ENCODE data around the gene CAV1.

CAV1 gene

DNA sequence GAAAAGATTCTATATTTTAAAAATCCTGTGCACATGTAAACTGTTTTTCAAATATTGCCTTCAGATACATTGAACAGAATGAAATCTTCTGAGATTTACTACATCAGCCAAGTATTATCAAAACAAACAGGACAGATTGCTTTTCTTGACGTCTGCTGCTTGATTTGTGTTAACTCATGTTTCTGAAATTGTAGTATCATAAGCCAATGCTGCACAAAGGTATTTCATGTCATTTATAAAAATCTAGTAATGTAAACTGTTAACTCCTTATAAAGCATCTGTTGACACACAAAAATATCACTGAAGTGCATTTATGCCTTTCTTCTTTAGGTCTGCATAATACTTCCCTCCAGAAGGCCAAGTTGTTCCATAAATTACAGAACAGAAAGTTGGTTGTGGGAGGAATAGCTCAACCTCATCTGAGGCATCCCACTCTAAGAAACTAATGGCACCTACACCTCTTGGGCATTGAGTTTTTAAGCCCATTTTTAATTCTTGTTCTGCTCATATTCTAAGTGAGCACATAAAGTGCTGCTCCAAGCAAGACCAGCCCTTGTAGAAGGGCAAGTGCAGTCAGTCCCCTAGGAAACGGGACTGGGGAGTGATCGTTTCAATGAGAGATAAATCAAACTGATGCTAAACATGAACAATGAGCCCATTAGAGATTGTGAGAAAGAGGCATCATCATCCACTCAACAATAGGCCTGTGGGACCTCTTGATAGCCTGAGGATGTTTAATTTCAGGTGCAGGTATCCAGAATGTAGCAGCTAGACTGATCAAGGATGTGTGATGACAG lies 28.5 kb downstream of the CAV1 start:
- Histone ChIP-seq H3K9me3 (ENCODE audit: control insufficient read depth, low read length) (no peaks in the 10 kb centered on the region), H3K4me3 (ENCODE audit: low read length) (no peak overlapping the region), H3K36me3 (ENCODE audit: control insufficient read depth, insufficient read depth, low read length) (no peaks in the 10 kb centered on the region), H3K9ac (ENCODE audit: low read length) (no peak overlapping the region), H3K4me1 (ENCODE audit: control insufficient read depth, insufficient read depth, low read length) (no peaks in the 10 kb centered on the region), H3K27me3 (ENCODE audit: control insufficient read depth, insufficient read depth, low read length) (no peaks in the 10 kb centered on the region)

DNA sequence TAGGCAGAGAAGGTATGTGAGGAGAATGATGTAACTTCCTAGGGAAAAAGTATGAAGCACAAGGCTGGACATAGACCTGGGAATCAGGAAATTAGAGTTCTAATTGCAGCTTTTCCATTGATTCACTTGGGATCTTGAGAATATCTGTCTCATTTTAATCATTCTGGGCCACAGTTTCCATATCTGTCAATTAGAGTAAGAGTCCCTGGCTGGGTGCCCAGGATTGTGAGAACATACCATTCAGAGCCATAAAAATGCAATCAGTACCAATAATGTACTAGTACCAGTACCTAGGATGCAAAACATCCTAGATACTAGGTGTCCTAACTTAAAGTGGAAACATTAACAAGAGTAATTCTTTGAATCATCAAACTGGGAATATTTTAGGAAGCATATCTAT lies 29.6 kb downstream of the CAV1 start:
- Histone ChIP-seq H3K9ac (ENCODE audit: low read length) (no peak overlapping the region), H3K4me1 (ENCODE audit: control insufficient read depth, insufficient read depth, low read length) (no peaks in the 10 kb centered on the region), H3K9me3 (ENCODE audit: control insufficient read depth, low read length) (no peaks in the 10 kb centered on the region), H3K36me3 (ENCODE audit: control insufficient read depth, insufficient read depth, low read length) (no peaks in the 10 kb centered on the region), H3K4me3 (ENCODE audit: low read length) (no peak overlapping the region), H3K27me3 (ENCODE audit: control insufficient read depth, insufficient read depth, low read length) (no peaks in the 10 kb centered on the region)

DNA sequence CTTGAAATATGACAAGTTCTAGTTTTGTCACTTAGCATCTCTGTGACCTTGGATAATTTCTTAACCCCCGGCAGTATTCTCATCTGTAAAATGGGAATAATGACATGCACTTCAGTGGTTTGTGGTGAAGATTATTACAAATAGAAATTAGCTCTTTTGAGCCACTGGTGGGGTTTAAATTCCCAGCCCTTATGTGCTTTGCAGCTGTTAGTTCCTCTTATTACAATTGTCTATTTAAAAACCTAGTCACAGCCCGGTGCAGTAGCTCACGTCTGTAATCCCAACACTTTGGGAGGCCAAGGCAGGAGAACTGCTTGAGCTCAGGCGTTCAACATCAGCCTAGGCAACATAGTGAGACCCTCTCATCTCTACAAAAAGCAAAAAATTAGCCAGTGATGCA lies 30.1 kb downstream of the CAV1 start:
- Histone ChIP-seq H3K36me3 (ENCODE audit: control insufficient read depth, insufficient read depth, low read length) (no peaks in the 10 kb centered on the region), H3K9ac (ENCODE audit: low read length) (no peak overlapping the region), H3K4me3 (ENCODE audit: low read length) (no peak overlapping the region), H3K4me1 (ENCODE audit: control insufficient read depth, insufficient read depth, low read length) (no peaks in the 10 kb centered on the region), H3K9me3 (ENCODE audit: control insufficient read depth, low read length) (no peaks in the 10 kb centered on the region), H3K27me3 (ENCODE audit: control insufficient read depth, insufficient read depth, low read length) (no peaks in the 10 kb centered on the region)

DNA sequence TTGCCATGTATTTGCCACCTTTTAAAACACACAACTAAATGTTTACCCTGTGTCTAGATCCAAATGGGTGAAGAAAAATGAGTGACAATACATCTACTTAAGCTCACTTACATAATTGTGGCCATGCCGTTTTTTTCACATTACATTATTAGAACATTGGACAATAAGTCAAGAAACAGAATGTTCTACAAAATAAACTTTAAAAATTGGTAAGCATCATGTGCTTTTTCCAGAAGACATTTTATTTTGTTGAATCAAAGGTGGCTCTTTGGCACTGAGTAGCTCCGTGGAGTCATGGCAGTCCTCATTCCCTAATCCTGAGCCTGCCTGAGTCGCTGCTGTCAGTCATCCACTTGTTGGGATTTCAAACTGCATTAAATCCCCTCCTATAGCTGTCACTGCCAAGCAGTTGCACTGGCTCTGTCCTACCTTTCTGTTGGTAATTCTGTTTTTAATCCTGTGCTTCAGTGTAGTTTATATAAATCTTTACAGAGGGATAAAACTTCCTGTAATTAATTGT lies 32.3 kb downstream of the CAV1 start:
- H3K9ac ChIP-seq (ENCODE audit: low read length) = no peak overlapping the region
- H3K9me3 ChIP-seq (ENCODE audit: control insufficient read depth, low read length) = no peaks in the 10 kb centered on the region
- no peaks in the 10 kb centered on the region for H3K4me1 ChIP-seq (ENCODE audit: control insufficient read depth, insufficient read depth, low read length)
- H3K4me3 ChIP-seq (ENCODE audit: low read length) = no peak overlapping the region
- no peaks in the 10 kb centered on the region for H3K36me3 ChIP-seq (ENCODE audit: control insufficient read depth, insufficient read depth, low read length)
- no peaks in the 10 kb centered on the region for H3K27me3 ChIP-seq (ENCODE audit: control insufficient read depth, insufficient read depth, low read length)

DNA sequence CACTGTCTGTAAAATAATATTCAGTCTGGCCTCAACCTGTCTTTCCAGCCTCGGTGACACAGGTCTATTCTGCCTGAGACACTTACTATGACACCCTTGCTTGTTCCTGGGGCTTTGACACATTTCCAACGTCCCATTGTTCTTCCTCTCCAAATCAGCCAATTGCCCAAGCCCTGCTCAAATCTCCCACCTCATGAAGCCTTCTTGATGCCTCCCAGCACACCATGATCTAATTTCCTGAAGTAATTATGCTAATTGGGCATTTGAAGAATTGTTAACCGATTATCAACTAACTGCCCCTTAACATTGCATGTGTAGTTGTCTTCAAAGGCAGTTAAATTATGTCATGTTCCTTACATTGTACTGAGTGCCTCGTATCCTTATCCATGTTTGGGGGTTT lies 33.1 kb downstream of the CAV1 start:
- H3K9me3 ChIP-seq (ENCODE audit: control insufficient read depth, low read length) = no peaks in the 10 kb centered on the region
- H3K27me3 ChIP-seq (ENCODE audit: control insufficient read depth, insufficient read depth, low read length) = no peaks in the 10 kb centered on the region
- no peaks in the 10 kb centered on the region for H3K4me1 ChIP-seq (ENCODE audit: control insufficient read depth, insufficient read depth, low read length)
- no peaks in the 10 kb centered on the region for H3K36me3 ChIP-seq (ENCODE audit: control insufficient read depth, insufficient read depth, low read length)
- H3K9ac ChIP-seq (ENCODE audit: low read length) = no peak overlapping the region
- H3K4me3 ChIP-seq (ENCODE audit: low read length) = no peak overlapping the region

DNA sequence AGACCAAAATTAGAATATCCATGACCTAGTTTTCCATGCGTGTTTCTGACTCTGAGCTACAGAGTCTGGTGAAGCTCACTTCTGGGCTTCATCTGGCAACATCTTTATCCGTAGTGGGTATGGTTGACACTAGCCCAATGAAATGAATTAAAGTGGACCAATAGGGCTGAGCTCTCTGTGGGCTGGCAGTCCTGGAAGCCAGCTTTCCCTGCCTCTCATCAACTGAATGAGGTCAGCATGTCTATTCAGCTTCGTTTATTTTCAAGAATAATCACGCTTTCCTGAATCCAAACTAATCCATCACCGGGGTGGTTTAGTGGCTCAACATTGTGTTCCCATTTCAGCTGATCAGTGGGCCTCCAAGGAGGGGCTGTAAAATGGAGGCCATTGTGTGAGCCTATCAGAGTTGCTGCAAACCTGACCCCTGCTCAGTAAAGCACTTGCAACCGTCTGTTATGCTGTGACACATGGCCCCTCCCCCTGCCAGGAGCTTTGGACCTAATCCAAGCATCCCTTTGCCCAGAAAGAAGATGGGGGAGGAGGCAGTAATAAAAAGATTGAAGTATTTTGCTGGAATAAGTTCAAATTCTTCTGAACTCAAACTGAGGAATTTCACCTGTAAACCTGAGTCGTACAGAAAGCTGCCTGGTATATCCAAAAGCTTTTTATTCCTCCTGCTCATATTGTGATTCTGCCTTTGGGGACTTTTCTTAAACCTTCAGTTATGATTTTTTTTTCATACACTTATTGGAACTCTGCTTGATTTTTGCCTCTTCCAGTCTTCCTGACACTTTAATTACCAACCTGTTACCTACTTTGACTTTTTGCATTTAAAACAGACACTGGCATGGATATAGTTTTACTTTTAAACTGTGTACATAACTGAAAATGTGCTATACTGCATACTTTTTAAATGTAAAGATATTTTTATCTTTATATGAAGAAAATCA lies 35.5 kb downstream of the CAV1 start:
- Histone ChIP-seq H3K27me3 (ENCODE audit: control insufficient read depth, insufficient read depth, low read length) (no peaks in the 10 kb centered on the region), H3K4me3 (ENCODE audit: low read length) (no peak overlapping the region), H3K9me3 (ENCODE audit: control insufficient read depth, low read length) (no peaks in the 10 kb centered on the region), H3K4me1 (ENCODE audit: control insufficient read depth, insufficient read depth, low read length) (no peaks in the 10 kb centered on the region), H3K36me3 (ENCODE audit: control insufficient read depth, insufficient read depth, low read length) (no peaks in the 10 kb centered on the region), H3K9ac (ENCODE audit: low read length) (no peak overlapping the region)

DNA sequence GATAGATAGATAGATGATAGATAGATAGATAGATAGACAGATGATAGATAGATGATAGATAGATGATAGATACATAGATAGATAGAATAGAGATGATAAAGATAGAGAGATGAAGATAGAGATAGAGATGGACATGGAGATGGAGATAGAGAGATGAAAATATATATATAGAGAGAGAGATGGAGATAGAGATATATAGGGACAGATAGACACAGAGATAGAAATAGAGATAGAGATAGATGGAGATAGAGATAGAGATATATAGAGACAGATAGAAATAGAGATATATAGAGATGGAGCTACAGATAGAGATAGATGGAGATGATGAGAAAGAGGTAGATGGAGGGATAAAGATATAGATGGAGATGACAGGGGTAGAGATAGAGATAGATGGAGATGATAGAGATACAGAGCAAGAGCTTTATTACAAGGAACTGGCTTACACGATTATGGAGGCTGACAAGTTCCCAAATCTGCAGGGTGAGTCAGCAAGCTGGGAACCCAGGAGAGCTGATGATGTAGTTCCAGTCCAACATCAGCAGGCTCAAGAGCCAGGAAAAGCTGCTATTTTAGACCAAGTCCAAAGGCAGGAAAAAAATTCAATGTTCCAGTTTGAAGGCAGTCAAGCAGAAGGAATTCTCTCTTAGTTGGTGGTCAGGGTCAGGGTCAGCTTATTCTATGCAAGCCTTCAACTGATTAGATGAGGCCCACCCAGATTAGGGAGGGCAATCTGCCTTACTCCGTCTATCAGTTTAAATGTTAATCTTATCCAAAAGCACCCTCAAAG lies 37.1 kb downstream of the CAV1 start:
- Histone ChIP-seq H3K9me3 (ENCODE audit: control insufficient read depth, low read length) (no peaks in the 10 kb centered on the region), H3K36me3 (ENCODE audit: control insufficient read depth, insufficient read depth, low read length) (no peaks in the 10 kb centered on the region), H3K27me3 (ENCODE audit: control insufficient read depth, insufficient read depth, low read length) (no peaks in the 10 kb centered on the region), H3K4me3 (ENCODE audit: low read length) (no peak overlapping the region), H3K4me1 (ENCODE audit: control insufficient read depth, insufficient read depth, low read length) (no peaks in the 10 kb centered on the region), H3K9ac (ENCODE audit: low read length) (no peak overlapping the region)

DNA sequence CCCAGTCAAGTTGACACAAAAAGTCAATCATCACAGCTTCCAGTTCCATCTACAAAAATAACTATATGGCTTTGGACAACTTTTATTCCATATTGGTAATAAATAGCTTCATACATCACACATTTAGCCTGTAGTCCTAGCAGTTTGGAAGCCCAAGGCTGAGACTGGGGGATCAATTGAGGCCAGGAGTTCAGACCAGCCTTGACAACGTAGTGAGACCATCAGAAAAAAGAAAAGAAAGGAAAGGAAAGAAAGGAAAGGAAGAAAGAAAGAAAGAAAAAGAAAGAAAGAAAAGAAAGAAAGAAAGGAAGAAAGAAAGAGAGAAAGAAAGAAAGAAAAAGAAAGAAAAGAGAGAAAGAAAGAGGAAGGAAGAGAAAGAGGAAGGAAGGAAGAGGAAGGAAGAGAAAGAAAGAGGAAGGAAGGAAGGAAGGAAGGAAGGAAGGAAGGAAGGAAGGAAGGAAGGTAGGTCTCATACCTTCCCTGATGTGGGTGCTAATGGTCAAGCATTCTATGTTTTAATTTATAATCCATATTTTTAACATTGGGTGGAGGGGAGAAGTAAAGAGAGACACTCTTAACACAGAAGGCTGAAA lies 37.8 kb downstream of the CAV1 start:
- H3K27me3 ChIP-seq (ENCODE audit: control insufficient read depth, insufficient read depth, low read length) = no peaks in the 10 kb centered on the region
- H3K4me1 ChIP-seq (ENCODE audit: control insufficient read depth, insufficient read depth, low read length) = no peaks in the 10 kb centered on the region
- no peak overlapping the region for H3K4me3 ChIP-seq (ENCODE audit: low read length)
- no peak overlapping the region for H3K9ac ChIP-seq (ENCODE audit: low read length)
- H3K9me3 ChIP-seq (ENCODE audit: control insufficient read depth, low read length) = no peaks in the 10 kb centered on the region
- H3K36me3 ChIP-seq (ENCODE audit: control insufficient read depth, insufficient read depth, low read length) = no peaks in the 10 kb centered on the region

DNA sequence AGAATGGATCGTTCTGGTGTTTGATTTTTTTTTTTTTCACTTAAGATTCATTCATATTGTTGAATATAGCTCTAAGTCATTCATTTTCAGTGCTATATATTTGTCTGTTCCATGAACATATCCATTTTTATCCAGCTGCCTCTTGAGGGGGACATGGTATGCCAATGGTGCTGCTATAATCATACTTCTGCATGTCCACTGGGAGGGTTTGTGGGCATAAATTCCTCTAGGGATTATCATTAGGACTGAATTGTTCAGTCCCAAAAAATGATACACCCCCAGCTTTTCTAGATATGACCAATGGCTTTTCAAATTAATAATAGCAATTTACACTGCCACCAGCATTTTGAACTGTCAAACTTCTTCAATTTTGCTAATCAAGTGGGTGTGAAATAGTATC lies 41.1 kb downstream of the CAV1 start:
- Histone ChIP-seq H3K4me3 (ENCODE audit: low read length) (no peak overlapping the region), H3K9ac (ENCODE audit: low read length) (no peak overlapping the region), H3K27me3 (ENCODE audit: control insufficient read depth, insufficient read depth, low read length) (no peaks in the 10 kb centered on the region), H3K9me3 (ENCODE audit: control insufficient read depth, low read length) (no peaks in the 10 kb centered on the region), H3K4me1 (ENCODE audit: control insufficient read depth, insufficient read depth, low read length) (no peaks in the 10 kb centered on the region), H3K36me3 (ENCODE audit: control insufficient read depth, insufficient read depth, low read length) (no peaks in the 10 kb centered on the region)

DNA sequence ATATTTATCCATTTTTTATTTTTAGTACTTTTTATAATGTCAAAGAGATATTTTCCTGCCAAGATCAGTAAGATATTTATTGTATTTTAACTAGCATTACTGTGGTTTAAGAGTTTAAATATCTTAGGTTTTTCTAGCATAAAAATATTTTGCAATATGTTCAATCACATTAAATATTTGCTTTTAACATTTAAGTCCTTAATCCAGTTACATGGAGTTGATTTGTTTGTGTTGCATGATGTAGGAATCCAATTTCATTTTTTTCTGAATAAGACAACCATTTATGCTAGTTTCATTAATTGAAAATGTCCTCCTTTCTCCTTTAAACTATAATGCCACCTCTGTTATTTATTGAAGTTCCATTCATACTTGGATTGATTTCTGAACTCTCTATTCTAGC lies 41.8 kb downstream of the CAV1 start:
- Histone ChIP-seq H3K36me3 (ENCODE audit: control insufficient read depth, insufficient read depth, low read length) (no peaks in the 10 kb centered on the region), H3K4me1 (ENCODE audit: control insufficient read depth, insufficient read depth, low read length) (no peaks in the 10 kb centered on the region), H3K27me3 (ENCODE audit: control insufficient read depth, insufficient read depth, low read length) (no peaks in the 10 kb centered on the region), H3K9ac (ENCODE audit: low read length) (no peak overlapping the region), H3K9me3 (ENCODE audit: control insufficient read depth, low read length) (no peaks in the 10 kb centered on the region), H3K4me3 (ENCODE audit: low read length) (no peak overlapping the region)

DNA sequence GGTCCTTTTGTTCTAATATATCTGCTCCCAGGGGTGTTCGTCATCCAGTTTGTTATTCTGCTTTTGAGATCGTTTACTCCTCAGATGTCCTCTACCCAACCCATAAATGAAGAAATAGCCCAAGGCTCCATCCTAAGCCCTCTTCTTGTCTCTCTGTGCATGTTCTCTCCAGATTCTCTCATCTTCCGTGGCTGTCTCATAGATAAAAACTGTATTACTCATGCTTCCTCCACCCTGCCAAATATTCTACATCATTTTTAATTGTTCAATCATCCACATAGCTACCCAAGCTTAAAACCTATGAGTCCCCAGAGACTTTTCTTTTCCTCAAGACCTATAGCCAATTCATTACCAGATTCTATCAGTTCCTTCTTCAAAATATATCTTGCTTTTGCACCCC lies 44.9 kb downstream of the CAV1 start:
- Histone ChIP-seq H3K27me3 (ENCODE audit: control insufficient read depth, insufficient read depth, low read length) (no peaks in the 10 kb centered on the region), H3K4me3 (ENCODE audit: low read length) (no peak overlapping the region), H3K9ac (ENCODE audit: low read length) (no peak overlapping the region), H3K36me3 (ENCODE audit: control insufficient read depth, insufficient read depth, low read length) (no peaks in the 10 kb centered on the region), H3K4me1 (ENCODE audit: control insufficient read depth, insufficient read depth, low read length) (peaks cover 7% of the 10 kb centered on the region), H3K9me3 (ENCODE audit: control insufficient read depth, low read length) (no peaks in the 10 kb centered on the region)
